ENCODE measurements around the gene VASP. TPM values are rescaled to one million over a fixed set of nuclear protein-coding genes. Genes with fewer than 3 reads are reported as not detected.

Gene VASP
- total and polyA plus RNA-seq, 9 of the 15 experiments (the other 6 are each of a cell fraction or from before 2014, with no cell fraction given) = 16.7 to 261 (median 112) TPM

- TF ChIP-seq ZNF644 (tag; IDR thresholded peaks at IDR 0.05; ENCODE audit: low read depth) (no peak), ZNF407 (IDR thresholded peaks at IDR 0.05; ENCODE audit: low read depth) (no peak), ZEB2 (IDR thresholded peaks at IDR 0.05) (peak; percentile 66), GTF2B (IDR thresholded peaks at IDR 0.05; ENCODE audit: extremely low read depth, insufficient read length) (peak; percentile 80), TOE1 (IDR thresholded peaks at IDR 0.05; ENCODE audit: borderline replicate concordance) (no peak), TOE1 (CRISPR knock-in tag; IDR thresholded peaks at IDR 0.05; ENCODE audit: borderline replicate concordance, low read depth) (no peak), SRSF1 (IDR thresholded peaks at IDR 0.05; ENCODE audit: low read depth, low read length) (no peak), KDM2B (CRISPR knock-in tag; IDR thresholded peaks at IDR 0.05) (no peak), RERE (CRISPR knock-in tag; IDR thresholded peaks at IDR 0.05; ENCODE audit: borderline replicate concordance) (no peak), TCF7 (IDR thresholded peaks at IDR 0.05; ENCODE audit: borderline replicate concordance) (no peak), ZBTB34 (CRISPR knock-in tag; IDR thresholded peaks at IDR 0.05) (no peak)
Observed at GRCh38 chr19:45467456-45468158, 39.7 kb upstream of the VASP start, which contains the start of gene FOSB (continued).

All from K562 (cell line).